Lower lobe of right lung (tissue), 2 donors: ENCODE data around the gene HDC. TPM values are rescaled to one million over a fixed set of nuclear protein-coding genes. Genes with fewer than 3 reads are reported as not detected.

Experiments
- ATAC-seq, 2 donors: fragments of 200-7000 bp; cut with Tn5 transposase; one replicate each; pipeline ENCODE4 v1.9.1; 2020 to 2022; ENCODE audit warnings: mild to moderate bottlenecking in 2 of 2, moderate library complexity in 2 of 2
- DNase-seq: peaks from one replicate; pipeline ENCODE4 v3.0.0-alpha.2; 2020
- H3K27ac ChIP-seq: fragments of 200-600 bp; one replicate; pipeline ENCODE4 v1.8.0; 2022
- H3K27me3 ChIP-seq: fragments of 200-600 bp; one replicate; pipeline ENCODE4 v1.8.0; 2022; ENCODE audit warnings: low read depth
- H3K36me3 ChIP-seq: fragments of 200-600 bp; one replicate; pipeline ENCODE4 v1.8.0; 2022; ENCODE audit warnings: mild to moderate bottlenecking
- H3K4me1 ChIP-seq: fragments of 200-600 bp; one replicate; pipeline ENCODE4 v1.8.0; 2022
- H3K4me3 ChIP-seq: fragments of 200-600 bp; one replicate; pipeline ENCODE4 v1.8.0; 2022; ENCODE audit warnings: mild to moderate bottlenecking
- H3K9me3 ChIP-seq: fragments of 200-600 bp; one replicate; pipeline ENCODE4 v1.8.0; 2022
- intact Hi-C: fragments of 100-400 bp; cut with DNase I; formaldehyde crosslinking; loops from one replicate; pipeline ENCODE4 v1.11.0; 2022
- total RNA-seq: library from RNA; stranded (reverse); fragmentation: NEBNext Ultra II Directional; extraction: Animal tissue kit (Norgen Biotek cat#: 25700); gene quantifications from one replicate; pipeline ENCODE4 v1.2.1, GENCODE V29; 2021
- TF ChIP-seq, protein P1 (sequence below): fragments of 200-600 bp; IDR thresholded peaks from one replicate; pipeline ENCODE4 v1.8.0; 2022; ENCODE audit warnings: antibody characterized with exemption, mild to moderate bottlenecking
- donor health status: DM: no; HTN: yes; CAD: no; lungs with severe emphysema.

Gene HDC
- total RNA-seq, 1 donor from 2014 or later, result 4.8 TPM

DNA sequence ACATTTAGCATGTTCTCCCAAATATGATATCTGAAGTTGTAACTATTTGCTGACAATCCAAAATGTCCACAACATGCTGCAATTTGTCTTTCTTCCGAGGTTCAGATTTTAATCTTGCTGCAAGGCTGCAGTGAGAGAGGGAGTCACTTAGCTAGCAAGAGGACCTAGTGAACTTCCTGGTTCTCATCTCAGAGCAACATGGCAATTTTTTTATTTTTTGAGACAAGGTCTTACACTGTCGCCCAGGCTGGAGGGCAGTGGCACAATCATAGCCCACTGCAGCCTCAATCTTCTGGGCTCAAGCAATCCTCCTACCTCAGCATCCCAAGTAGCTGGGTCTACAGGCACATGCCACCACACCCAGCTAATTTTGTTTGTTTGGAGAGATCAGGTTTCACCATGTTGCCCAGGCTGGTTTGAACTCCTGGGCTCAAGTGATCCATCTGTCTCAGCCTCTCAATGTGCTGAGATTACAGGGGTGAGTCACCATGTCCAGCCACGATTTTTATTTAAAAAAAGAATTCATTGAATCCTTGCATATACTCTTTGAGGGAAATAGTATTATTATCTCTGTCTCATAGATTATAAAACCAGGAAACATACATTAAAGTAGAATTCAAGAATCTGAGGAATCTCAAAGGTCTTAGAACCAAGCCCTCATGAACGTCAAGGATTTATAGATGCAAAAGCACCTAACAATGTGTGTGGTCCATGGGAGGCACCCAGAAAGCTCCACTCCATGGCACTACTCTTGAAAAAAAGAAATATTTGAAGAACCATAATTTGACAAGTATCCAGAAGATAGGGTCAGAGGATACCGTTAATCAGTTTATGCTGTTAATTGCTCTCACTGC is 9.1 kb downstream of the HDC start:
- no peaks in the 10 kb centered on the region for H3K4me1 ChIP-seq
- H3K27ac ChIP-seq, result no peak overlapping the region
- TF ChIP-seq, protein P1, sequence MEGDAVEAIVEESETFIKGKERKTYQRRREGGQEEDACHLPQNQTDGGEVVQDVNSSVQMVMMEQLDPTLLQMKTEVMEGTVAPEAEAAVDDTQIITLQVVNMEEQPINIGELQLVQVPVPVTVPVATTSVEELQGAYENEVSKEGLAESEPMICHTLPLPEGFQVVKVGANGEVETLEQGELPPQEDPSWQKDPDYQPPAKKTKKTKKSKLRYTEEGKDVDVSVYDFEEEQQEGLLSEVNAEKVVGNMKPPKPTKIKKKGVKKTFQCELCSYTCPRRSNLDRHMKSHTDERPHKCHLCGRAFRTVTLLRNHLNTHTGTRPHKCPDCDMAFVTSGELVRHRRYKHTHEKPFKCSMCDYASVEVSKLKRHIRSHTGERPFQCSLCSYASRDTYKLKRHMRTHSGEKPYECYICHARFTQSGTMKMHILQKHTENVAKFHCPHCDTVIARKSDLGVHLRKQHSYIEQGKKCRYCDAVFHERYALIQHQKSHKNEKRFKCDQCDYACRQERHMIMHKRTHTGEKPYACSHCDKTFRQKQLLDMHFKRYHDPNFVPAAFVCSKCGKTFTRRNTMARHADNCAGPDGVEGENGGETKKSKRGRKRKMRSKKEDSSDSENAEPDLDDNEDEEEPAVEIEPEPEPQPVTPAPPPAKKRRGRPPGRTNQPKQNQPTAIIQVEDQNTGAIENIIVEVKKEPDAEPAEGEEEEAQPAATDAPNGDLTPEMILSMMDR, result no peak
- ATAC-seq (no peak), DNase-seq (no peak)
- no peaks in the 10 kb centered on the region for H3K27me3 ChIP-seq
- H3K9me3 ChIP-seq, result no peaks in the 10 kb centered on the region
- H3K36me3 ChIP-seq, result no peaks in the 10 kb centered on the region
- intact Hi-C loops, result no loop called here
- H3K4me3 ChIP-seq, result no peak overlapping the region

DNA sequence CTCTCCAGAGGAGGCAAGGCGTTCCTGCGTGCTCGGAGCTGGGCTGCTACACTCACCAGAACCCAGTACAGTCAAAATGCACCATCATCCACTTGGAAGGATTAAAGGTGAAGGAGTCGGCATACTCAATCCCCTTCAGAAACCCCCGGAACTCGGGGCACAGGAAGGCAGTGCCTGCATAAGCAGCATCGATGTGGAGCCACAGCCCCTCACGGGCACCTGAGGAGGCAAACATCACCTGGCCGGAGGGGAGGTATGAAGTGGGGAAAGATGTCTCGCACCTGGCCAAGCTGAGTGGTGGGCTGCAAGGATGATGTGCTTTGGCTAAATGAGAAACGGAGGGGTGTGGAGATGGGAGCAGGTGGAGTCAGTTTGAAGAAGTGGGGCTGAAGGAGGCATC is 13.0 kb downstream of the HDC start:
- no peaks in the 10 kb centered on the region for H3K36me3 ChIP-seq
- no peaks in the 10 kb centered on the region for H3K27me3 ChIP-seq
- ATAC-seq (no peak), DNase-seq (no peak)
- H3K4me1 ChIP-seq, result peaks cover 8% of the 10 kb centered on the region
- no peaks in the 10 kb centered on the region for H3K9me3 ChIP-seq
- H3K27ac ChIP-seq, result no peak overlapping the region
- intact Hi-C loops, result no loop called here
- H3K4me3 ChIP-seq, result no peak overlapping the region
- TF ChIP-seq, protein P1, result no peak

DNA sequence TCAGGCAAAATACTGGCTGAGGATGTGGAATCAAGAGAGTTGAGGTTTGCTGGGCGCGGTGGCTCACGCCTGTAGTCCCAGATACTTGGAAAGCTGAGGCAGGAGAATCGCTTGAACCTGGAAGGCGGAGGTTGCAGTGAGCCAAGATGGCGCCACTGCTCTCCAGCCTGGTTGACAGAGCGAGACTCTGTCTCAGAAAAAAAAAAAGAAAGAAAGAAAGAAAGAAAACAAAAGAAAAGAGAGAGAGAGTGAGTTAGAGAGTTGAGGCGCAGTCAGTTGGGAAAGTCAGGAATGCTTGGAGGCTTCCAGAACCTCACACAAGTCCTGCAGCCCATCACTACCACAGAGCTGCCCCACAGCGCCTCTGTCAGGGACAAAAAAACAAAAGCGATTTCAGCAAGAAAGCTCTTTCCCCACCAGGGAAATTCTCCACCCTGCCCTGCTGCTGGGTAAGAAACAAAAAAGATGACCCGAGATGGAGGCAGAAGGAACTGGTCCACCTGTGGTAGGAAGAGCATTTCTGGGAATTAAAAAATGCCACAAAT is 13.8 kb downstream of the HDC start:
- intact Hi-C loops, result no loop called here

DNA sequence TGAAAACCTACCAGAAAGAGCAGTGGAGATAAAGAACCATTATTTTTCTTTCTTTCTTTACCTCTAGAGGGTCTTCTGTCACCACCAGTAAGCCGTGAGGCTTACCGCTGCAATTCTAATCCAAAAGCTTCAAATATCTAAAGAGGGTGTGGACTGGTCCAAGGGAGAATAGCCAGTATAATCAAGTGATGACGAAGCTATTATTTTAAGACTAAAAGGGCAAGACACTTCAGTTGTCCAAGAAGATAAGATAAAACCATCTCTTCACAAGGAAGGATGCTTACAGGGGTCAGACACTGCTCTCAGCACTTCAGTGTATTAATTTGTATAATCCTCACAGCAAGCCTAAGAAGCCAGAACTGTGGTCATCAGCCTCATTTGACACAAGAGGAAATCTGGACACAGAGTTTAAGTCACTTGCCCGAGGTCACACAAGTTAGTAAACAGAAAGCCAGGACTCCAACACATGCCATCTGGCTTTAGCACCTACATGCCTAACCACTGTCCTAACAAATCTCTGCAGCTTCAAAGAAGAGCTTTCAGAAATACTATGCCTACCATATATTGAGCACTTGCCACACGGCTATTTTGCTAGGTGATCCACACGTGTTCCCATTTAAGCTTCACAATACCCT is 14.6 kb downstream of the HDC start:
- no peaks in the 10 kb centered on the region for H3K9me3 ChIP-seq
- DNase-seq (no peak), ATAC-seq (no peak)
- no peaks in the 10 kb centered on the region for H3K36me3 ChIP-seq
- H3K27me3 ChIP-seq, result no peaks in the 10 kb centered on the region
- H3K27ac ChIP-seq, result no peak overlapping the region
- intact Hi-C loops, result no loop called here
- TF ChIP-seq, protein P1, result no peak
- no peak overlapping the region for H3K4me3 ChIP-seq
- H3K4me1 ChIP-seq, result peaks cover 12% of the 10 kb centered on the region

More for the DNA sequence above, 13.8 kb downstream of the HDC start:
- ATAC-seq (no peak), DNase-seq (no peak)
- Histone ChIP-seq H3K27me3 (no peaks in the 10 kb centered on the region), H3K36me3 (no peaks in the 10 kb centered on the region), H3K27ac (no peak overlapping the region), H3K4me3 (no peak overlapping the region), H3K4me1 (peaks cover 12% of the 10 kb centered on the region), H3K9me3 (no peaks in the 10 kb centered on the region)
- TF ChIP-seq, protein P1, result no peak

DNA sequence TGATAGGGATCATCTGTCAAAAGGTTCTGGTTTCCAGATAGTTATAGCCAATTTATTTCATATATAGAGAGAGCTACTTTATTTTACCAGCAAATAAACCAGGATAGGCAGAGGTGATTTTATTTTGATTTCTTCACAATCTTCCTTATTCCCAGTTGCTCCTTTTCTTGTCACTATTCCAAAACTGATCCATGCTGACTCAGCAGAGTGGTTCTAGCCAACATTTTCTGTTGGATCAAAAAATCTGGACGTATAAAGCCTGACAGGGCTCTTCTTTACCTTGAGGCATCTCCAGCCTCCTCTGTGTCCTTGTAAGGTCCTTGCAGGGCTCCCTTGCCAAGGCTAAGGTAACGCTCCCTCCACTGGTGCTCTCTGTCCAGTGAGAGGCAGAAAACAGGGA is 15.8 kb downstream of the HDC start:
- intact Hi-C loops, result no loop called here
- DNase-seq (no peak), ATAC-seq (no peak)
- H3K4me3 ChIP-seq, result no peak overlapping the region
- H3K27ac ChIP-seq, result no peak overlapping the region
- TF ChIP-seq, protein P1, result no peak
- H3K27me3 ChIP-seq, result no peaks in the 10 kb centered on the region
- H3K36me3 ChIP-seq, result no peaks in the 10 kb centered on the region
- no peaks in the 10 kb centered on the region for H3K9me3 ChIP-seq
- peaks cover 12% of the 10 kb centered on the region for H3K4me1 ChIP-seq
